Right atrium auricular region (tissue), 2 donors: Measurements from ENCODE around the gene YTHDF1. TPM values are rescaled to one million over a fixed set of nuclear protein-coding genes. Genes with fewer than 3 reads are reported as not detected.

Source experiments
- DNase-seq: peaks from one replicate; pipeline ENCODE4 v3.0.0-alpha.2; 2019; ENCODE audit warnings: low spot score
- H3K27ac ChIP-seq, 2 donors: fragments of 200-600 bp; sonication (generic); 1 replicate in 1 of 2; 2 replicates in 1 of 2; pipeline ENCODE4 v1.5.1; 2016 to 2019
- H3K27me3 ChIP-seq, 2 donors: fragments of 200-600 bp; sonication (generic); one replicate each; pipeline versions ENCODE4 v1.5.1 to v1.6.0; 2017 to 2019
- H3K36me3 ChIP-seq: fragments of 200-600 bp; sonication (generic); one replicate; pipeline ENCODE4 v1.5.1; 2016
- H3K4me1 ChIP-seq, 2 donors: fragments of 200-600 bp; sonication (generic); one replicate each; pipeline versions ENCODE4 v1.5.1 to v1.6.0; 2017 to 2019
- H3K4me3 ChIP-seq, 2 donors: fragments of 200-600 bp; sonication (generic); 1 replicate in 1 of 2; 2 replicates in 1 of 2; pipeline ENCODE4 v1.5.1; 2017 to 2019; ENCODE audit warnings: mild to moderate bottlenecking in 1 of 2, moderate library complexity in 1 of 2
- H3K9me3 ChIP-seq, 2 donors: fragments of 200-600 bp; sonication (generic); one replicate each; pipeline ENCODE4 v1.5.1; 2019
- total RNA-seq, 2 donors: library from RNA; depleted of rRNA; stranded (reverse); fragments of >200 nt; gene quantifications; one replicate each; pipeline ENCODE4 v1.1.0, GENCODE V29; 2016
- TF ChIP-seq, protein P1 (sequence below), 2 donors: fragments of 200-600 bp; sonication (generic); IDR thresholded peaks; one replicate each; pipeline ENCODE4 v1.5.1; 2019; ENCODE audit warnings: antibody characterized with exemption in 2 of 2

YTHDF1 gene
- total RNA-seq, 2 donors from 2014 or later, result 15.7 to 26.1 TPM

DNA sequence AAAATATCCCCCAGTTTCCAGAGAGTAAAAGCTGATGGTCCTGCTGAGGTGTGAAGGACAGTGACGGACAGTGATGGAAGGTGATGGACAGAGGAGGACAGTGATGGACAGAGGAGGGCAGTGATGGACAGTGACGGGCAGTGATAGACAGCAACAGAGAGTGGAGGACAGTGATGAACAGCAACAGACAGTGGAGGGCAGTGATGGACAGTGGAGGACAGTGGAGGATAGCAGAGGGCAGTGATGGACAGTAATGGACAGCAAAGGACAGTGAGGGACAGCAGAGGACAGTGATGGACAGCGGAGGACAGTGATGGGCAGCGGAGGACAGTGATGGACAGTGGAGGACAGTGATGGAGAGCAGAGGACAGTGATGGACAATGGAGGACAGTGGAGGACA, 41.0 kb upstream of the YTHDF1 start:
- Histone ChIP-seq H3K4me3 (no peak overlapping the region), H3K27ac (no peak overlapping the region), H3K4me1 (peaks cover 0 to 20% of the 10 kb centered on the region in 2 donors), H3K27me3 (peaks cover 5 to 27% of the 10 kb centered on the region in 2 donors), H3K9me3 (no peaks in the 10 kb centered on the region), H3K36me3 (no peaks in the 10 kb centered on the region)
- no peak for DNase-seq
- TF ChIP-seq, protein P1, sequence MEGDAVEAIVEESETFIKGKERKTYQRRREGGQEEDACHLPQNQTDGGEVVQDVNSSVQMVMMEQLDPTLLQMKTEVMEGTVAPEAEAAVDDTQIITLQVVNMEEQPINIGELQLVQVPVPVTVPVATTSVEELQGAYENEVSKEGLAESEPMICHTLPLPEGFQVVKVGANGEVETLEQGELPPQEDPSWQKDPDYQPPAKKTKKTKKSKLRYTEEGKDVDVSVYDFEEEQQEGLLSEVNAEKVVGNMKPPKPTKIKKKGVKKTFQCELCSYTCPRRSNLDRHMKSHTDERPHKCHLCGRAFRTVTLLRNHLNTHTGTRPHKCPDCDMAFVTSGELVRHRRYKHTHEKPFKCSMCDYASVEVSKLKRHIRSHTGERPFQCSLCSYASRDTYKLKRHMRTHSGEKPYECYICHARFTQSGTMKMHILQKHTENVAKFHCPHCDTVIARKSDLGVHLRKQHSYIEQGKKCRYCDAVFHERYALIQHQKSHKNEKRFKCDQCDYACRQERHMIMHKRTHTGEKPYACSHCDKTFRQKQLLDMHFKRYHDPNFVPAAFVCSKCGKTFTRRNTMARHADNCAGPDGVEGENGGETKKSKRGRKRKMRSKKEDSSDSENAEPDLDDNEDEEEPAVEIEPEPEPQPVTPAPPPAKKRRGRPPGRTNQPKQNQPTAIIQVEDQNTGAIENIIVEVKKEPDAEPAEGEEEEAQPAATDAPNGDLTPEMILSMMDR (IDR thresholded peaks at IDR 0.05), result no peak

DNA sequence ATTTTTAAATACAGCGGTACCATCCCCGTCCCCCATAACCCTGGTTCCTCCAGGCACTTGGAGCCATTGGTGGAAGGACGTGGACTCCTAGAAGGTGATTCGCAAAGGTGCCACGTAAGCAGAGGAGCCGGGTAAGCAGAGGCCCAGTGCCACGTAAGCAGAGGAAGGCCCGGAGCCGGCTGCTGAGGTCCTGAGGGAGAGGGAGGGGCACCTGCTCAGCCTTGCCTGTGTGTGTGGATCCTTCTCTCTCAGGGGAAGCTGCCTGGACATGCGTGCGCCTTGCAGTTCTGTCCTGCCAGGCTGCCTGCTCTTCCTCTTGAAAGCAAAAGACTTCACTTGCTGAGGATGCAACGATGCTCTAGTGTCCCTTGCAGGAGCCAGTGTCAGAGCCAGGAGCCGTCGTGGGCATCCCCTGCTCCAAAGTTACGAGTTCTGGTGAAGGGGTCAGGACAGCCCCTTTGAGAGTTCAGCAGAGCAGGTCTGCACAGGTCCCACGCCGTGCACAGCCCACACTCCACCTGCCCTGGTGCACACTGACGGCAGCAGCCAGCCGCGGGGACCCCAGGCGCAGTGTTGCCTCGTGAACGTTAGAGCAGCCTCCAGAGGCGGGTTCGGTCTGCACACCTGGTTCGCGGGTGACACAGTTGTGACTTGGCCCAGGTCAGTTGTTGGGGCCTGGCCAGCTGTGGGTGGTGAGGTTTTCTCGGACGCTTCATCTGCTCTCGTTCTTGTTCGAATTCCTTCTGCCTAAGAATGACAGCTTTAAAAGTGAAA, 40.2 kb upstream of the YTHDF1 start:
- Histone ChIP-seq H3K36me3 (no peaks in the 10 kb centered on the region), H3K27ac (no peak overlapping the region), H3K4me1 (peaks cover 0 to 20% of the 10 kb centered on the region in 2 donors), H3K4me3 (no peak overlapping the region), H3K9me3 (no peaks in the 10 kb centered on the region), H3K27me3 (peaks cover 5 to 29% of the 10 kb centered on the region in 2 donors)
- DNase-seq, result no peak
- TF ChIP-seq, protein P1 (IDR thresholded peaks at IDR 0.05), result no peak

DNA sequence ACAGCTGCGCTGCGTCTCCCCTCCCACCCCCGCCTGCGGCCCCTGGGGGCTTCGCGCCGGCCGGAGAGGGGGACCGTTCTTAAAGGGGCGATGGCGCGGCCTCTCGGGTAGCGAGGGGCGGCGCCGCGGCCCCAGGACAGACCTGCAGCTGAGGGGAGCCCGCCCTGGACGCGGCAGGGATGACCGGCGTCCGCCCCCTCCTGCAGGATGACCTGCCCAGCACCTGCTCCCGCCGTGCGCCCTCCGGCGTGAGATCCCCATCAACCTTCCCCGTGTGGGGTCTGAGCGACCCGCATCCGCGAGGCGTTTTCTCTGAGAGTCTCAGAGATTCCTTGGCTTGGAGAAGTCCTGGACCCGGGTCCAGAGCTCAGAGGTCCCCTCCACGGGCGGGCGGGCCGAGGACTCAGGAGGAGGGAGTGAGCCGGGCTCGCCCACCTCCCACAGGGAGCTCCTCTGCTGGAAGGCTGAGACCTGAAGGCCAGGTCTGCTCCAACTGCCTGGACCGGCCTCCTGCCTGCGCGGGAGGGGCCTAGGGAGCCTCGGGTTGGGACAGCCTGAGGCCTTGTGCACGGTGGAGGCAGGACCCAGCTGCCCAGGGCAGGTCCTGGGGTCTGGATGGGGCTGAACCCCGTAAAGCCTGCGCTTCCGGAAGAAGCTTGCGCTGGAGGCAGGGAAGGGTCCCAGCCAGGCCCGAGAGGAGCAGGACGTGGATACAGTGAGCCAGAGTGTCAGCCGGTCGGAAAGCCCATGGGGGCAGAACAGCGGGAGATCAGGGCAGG, 38.9 kb upstream of the YTHDF1 start:
- no peak for DNase-seq
- Histone ChIP-seq H3K27ac (no peak overlapping the region), H3K36me3 (no peaks in the 10 kb centered on the region), H3K27me3 (peaks cover 5 to 29% of the 10 kb centered on the region in 2 donors), H3K4me3 (peak overlapping the region in 1 of 2 donors; percentile 45), H3K9me3 (no peaks in the 10 kb centered on the region), H3K4me1 (peaks cover 0 to 20% of the 10 kb centered on the region in 2 donors)
- TF ChIP-seq, protein P1 (IDR thresholded peaks at IDR 0.05), result no peak

DNA sequence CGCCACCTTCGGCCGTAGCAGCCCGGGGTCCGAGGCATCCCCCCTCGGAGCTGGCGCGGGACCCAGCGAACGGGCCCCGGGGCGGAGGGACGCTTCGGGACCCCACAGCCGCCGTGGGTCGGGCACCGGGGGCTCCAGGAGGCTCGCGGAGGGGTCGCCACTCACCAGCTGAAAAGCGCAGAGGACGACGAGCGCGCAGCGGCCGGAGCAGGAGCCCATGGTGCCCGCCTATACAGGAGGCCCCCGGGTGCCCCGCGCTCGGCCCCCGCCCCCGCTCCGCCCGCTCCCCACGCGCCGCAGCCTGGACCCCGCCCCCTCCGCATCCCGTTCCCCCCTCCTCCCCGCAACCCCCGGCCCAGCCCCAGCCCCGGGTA, 38.3 kb upstream of the YTHDF1 start, which contains the start of gene NKAIN4:
NKAIN4 (minus strand) TSS at position 232 of the 374 bp plus-strand sequence; CDS start at position 219, 13 bp downstream.
- TF ChIP-seq, protein P1 (IDR thresholded peaks at IDR 0.05), result no peak
- Histone ChIP-seq H3K36me3 (no peaks in the 10 kb centered on the region), H3K27me3 (peaks cover 5 to 29% of the 10 kb centered on the region in 2 donors), H3K4me3 (peak within 1 kb of the TSS; percentile 9 to 45), H3K9me3 (no peaks in the 10 kb centered on the region), H3K4me1 (peaks cover 0 to 20% of the 10 kb centered on the region in 2 donors), H3K27ac (no peak within 1 kb of the TSS)
- DNase-seq, result no peak

DNA sequence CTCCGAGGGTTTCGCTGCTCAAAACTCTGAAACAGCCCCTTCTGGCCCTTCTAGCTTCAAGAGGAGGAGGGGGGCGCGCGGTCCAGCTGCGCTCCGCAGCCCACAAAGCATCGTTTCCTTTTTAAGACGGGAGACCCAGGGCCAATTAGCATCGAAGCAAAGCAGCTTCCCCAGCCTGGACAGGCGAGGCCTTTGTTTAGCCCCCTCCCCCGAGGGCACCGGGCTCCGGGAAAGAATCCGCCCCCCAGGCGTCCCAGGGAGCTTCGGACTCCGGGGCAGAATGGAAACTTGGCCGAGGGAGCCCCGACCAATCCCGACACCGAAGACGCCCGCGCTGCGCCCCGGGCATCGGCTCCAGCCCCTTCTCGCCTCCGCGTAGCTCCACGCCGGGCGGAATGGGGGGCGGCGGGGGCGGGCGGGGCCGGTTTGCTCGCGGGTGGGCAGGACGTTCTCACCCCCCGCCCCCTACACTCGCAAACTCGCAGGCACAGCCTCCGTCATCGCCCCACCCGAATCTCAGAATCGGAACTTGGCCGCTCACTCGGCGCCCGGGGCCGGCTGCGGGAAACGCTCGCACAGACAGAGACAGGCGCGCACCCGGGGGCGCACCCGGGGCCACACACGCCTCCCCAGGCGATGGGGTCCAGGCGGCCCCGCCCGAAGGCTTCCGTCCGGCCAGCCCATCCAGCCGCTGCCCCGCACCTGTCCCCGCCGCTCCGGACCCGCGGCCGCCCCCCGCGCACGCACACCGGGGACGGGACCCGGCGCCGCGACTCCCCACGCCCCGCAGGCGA, 37.7 kb upstream of the YTHDF1 start:
- DNase-seq, result no peak
- no peaks in the 10 kb centered on the region for H3K36me3 ChIP-seq
- H3K9me3 ChIP-seq, result no peaks in the 10 kb centered on the region
- no peak overlapping the region for H3K27ac ChIP-seq
- peak overlapping the region; percentile 9 to 45 for H3K4me3 ChIP-seq
- peaks cover 0 to 20% of the 10 kb centered on the region in 2 donors for H3K4me1 ChIP-seq
- peaks cover 5 to 29% of the 10 kb centered on the region in 2 donors for H3K27me3 ChIP-seq
- TF ChIP-seq, protein P1 (IDR thresholded peaks at IDR 0.05), result no peak
